ENCODE results near the gene BTNL8. TPM values are rescaled to one million over a fixed set of nuclear protein-coding genes. Genes with fewer than 3 reads are reported as not detected.

BTNL8 gene
- total RNA-seq, 3 donors from 2014 or later (not counting 1 experiment from before 2014, with no cell fraction given): 0.75 TPM; not detected in 2

DNA sequence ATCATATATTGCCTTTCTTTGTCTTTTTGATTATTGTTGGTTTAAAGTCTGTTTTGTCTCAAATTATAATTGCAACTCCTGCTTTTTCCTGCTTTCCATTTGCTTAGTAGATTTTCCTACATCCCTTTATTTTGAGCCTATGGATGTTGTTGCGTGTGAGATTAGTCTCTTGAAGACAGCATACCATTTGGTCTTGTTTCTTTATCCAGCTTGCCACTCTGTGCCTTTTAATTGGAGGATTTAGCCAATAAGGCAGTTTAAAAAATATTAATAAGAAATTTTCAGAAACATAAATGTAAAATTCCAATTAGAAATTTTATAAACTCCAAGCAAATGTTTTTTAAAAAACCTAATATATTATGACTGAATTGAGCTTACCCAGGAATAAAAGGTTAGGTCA is 24.0 kb downstream of the BTNL8 start:
- Histone ChIP-seq H3K27me3 (ENCODE audit: control insufficient read depth, insufficient read depth, low read length) (peaks cover 10% of the 10 kb centered on the region), H3K9me3 (ENCODE audit: control insufficient read depth, insufficient read depth, low read length) (peaks cover 10% of the 10 kb centered on the region), H3K27ac (ENCODE audit: low read length) (no peak overlapping the region), H3K4me3 (ENCODE audit: low read length) (no peak overlapping the region), H3K36me3 (ENCODE audit: control insufficient read depth, insufficient read depth, low read length) (no peaks in the 10 kb centered on the region), H3K4me1 (ENCODE audit: control insufficient read depth, insufficient read depth, low read length) (no peaks in the 10 kb centered on the region)
- TF ChIP-seq, protein P1, sequence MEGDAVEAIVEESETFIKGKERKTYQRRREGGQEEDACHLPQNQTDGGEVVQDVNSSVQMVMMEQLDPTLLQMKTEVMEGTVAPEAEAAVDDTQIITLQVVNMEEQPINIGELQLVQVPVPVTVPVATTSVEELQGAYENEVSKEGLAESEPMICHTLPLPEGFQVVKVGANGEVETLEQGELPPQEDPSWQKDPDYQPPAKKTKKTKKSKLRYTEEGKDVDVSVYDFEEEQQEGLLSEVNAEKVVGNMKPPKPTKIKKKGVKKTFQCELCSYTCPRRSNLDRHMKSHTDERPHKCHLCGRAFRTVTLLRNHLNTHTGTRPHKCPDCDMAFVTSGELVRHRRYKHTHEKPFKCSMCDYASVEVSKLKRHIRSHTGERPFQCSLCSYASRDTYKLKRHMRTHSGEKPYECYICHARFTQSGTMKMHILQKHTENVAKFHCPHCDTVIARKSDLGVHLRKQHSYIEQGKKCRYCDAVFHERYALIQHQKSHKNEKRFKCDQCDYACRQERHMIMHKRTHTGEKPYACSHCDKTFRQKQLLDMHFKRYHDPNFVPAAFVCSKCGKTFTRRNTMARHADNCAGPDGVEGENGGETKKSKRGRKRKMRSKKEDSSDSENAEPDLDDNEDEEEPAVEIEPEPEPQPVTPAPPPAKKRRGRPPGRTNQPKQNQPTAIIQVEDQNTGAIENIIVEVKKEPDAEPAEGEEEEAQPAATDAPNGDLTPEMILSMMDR (IDR thresholded peaks at IDR 0.05): no peak
- no peak overlapping the region for H3K27ac Mint-ChIP-seq
- peaks cover 4 to 17% of the 10 kb centered on the region in 2 donors for H3K9me3 Mint-ChIP-seq
- intact Hi-C loops (cut with micrococcal nuclease): no loop called here
- no peak overlapping the region for H3K4me3 Mint-ChIP-seq
- no peaks in the 10 kb centered on the region for H3K4me1 Mint-ChIP-seq
- H3K27me3 Mint-ChIP-seq (ENCODE audit: low read depth in 2 of 2): peaks cover 30 to 52% of the 10 kb centered on the region in 2 donors
- ATAC-seq: no peak
- H3K36me3 Mint-ChIP-seq: peaks cover 8% of the 10 kb centered on the region
- no peak for DNase-seq
- WGBS (ENCODE audit: insufficient coverage): 100% methylated on average over 1 of the region's 1 CpG

DNA sequence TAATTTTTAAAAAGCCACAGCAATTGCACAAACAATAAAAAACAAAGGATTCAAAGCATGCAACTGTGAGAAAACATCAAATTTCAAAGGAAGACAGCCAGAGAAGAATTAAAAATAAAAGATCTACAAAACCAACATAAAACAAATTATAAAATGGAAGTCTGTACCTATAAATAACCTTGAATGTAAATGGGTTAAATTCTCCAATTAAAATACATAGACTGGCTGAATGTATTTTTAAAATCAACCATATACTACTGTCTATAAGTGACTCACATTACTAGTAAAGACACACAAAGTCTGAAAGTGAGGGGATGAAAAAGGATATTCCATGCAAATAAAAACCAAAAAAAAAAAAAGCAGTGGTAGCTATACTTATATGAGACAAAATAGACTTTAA is 33.7 kb downstream of the BTNL8 start:
- H3K4me1 Mint-ChIP-seq: no peaks in the 10 kb centered on the region
- H3K9me3 Mint-ChIP-seq: peaks cover 0 to under 1% of the 10 kb centered on the region in 2 donors
- peaks cover 7% of the 10 kb centered on the region for H3K36me3 Mint-ChIP-seq
- Histone ChIP-seq H3K27ac (ENCODE audit: low read length) (no peak overlapping the region), H3K36me3 (ENCODE audit: control insufficient read depth, insufficient read depth, low read length) (no peaks in the 10 kb centered on the region), H3K4me3 (ENCODE audit: low read length) (no peak overlapping the region), H3K9me3 (ENCODE audit: control insufficient read depth, insufficient read depth, low read length) (peaks cover 6% of the 10 kb centered on the region), H3K4me1 (ENCODE audit: control insufficient read depth, insufficient read depth, low read length) (no peaks in the 10 kb centered on the region), H3K27me3 (ENCODE audit: control insufficient read depth, insufficient read depth, low read length) (no peaks in the 10 kb centered on the region)
- TF ChIP-seq, protein P1 (IDR thresholded peaks at IDR 0.05): no peak
- DNase-seq: no peak
- H3K27ac Mint-ChIP-seq: no peak overlapping the region
- H3K27me3 Mint-ChIP-seq (ENCODE audit: low read depth in 2 of 2): peaks cover 19 to 25% of the 10 kb centered on the region in 2 donors
- ATAC-seq: no peak
- intact Hi-C loops (cut with micrococcal nuclease): no loop called here
- H3K4me3 Mint-ChIP-seq: no peak overlapping the region

DNA sequence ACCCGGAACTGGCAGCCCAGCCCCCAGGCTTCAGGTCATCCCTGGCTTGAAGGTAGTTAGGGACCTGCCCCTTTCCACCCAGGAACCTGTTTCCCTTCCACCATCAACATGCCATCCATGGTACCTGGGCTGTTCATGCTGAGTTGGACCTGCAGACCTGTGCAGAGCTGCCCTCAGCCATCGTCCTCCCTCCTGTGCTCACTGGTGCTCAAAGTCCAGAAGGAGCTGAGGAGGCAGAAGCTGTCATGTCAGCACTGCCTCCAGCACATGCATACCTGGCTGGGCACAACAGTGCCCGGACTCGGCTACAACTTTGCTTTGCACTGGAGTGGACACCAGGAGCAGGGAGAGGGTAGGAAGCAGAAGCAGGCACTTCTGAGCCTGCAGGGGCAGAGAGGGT is 36.2 kb downstream of the BTNL8 start:
- WGBS (ENCODE audit: insufficient coverage): 84% methylated on average over 4 of the region's 4 CpGs
- Mint-ChIP-seq H3K36me3 (peaks cover 12% of the 10 kb centered on the region), H3K4me3 (no peak overlapping the region), H3K27ac (no peak overlapping the region), H3K9me3 (peaks cover 2 to 5% of the 10 kb centered on the region in 2 donors), H3K27me3 (ENCODE audit: low read depth in 2 of 2) (peaks cover 24% of the 10 kb centered on the region in 2 donors), H3K4me1 (no peaks in the 10 kb centered on the region)
- Histone ChIP-seq H3K4me1 (ENCODE audit: control insufficient read depth, insufficient read depth, low read length) (no peaks in the 10 kb centered on the region), H3K9me3 (ENCODE audit: control insufficient read depth, insufficient read depth, low read length) (peaks cover 6% of the 10 kb centered on the region), H3K36me3 (ENCODE audit: control insufficient read depth, insufficient read depth, low read length) (no peaks in the 10 kb centered on the region), H3K4me3 (ENCODE audit: low read length) (no peak overlapping the region), H3K27ac (ENCODE audit: low read length) (no peak overlapping the region), H3K27me3 (ENCODE audit: control insufficient read depth, insufficient read depth, low read length) (no peaks in the 10 kb centered on the region)
- DNase-seq (no peak), ATAC-seq (no peak)
- TF ChIP-seq, protein P1 (IDR thresholded peaks at IDR 0.05): no peak
- intact Hi-C loops (cut with micrococcal nuclease): no loop called here

DNA sequence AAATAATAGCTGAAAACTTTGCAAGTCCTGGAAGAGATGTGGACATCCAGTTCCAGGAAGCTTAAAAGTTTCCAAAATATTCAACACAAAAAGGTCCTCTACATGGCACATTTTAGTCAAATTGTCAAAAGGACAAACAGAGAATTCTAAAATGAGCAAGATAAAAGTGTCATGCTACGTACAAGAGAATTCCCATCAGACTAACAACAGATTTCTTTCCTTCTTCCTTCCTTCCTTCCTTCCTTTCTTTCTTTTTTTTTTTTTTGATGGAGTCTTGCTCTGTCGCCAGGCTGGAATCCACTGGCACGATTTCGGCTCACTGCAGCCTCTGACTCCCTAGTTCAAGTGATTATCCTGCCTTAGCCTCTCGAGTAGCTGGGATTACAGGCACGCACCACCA is 39.3 kb downstream of the BTNL8 start:
- 79% methylated on average over 5 of the region's 6 CpGs for WGBS (ENCODE audit: insufficient coverage)
- Histone ChIP-seq H3K27me3 (ENCODE audit: control insufficient read depth, insufficient read depth, low read length) (no peaks in the 10 kb centered on the region), H3K4me3 (ENCODE audit: low read length) (no peak overlapping the region), H3K4me1 (ENCODE audit: control insufficient read depth, insufficient read depth, low read length) (no peaks in the 10 kb centered on the region), H3K27ac (ENCODE audit: low read length) (no peak overlapping the region), H3K36me3 (ENCODE audit: control insufficient read depth, insufficient read depth, low read length) (no peaks in the 10 kb centered on the region), H3K9me3 (ENCODE audit: control insufficient read depth, insufficient read depth, low read length) (peaks cover 6% of the 10 kb centered on the region)
- DNase-seq (no peak), ATAC-seq (no peak)
- intact Hi-C loops (cut with micrococcal nuclease): no loop called here
- peaks cover 12% of the 10 kb centered on the region for H3K36me3 Mint-ChIP-seq
- H3K9me3 Mint-ChIP-seq: peaks cover 2 to 5% of the 10 kb centered on the region in 2 donors
- H3K4me3 Mint-ChIP-seq: no peak overlapping the region
- TF ChIP-seq, protein P1 (IDR thresholded peaks at IDR 0.05): no peak
- H3K27me3 Mint-ChIP-seq (ENCODE audit: low read depth in 2 of 2): peaks cover 41 to 55% of the 10 kb centered on the region in 2 donors
- H3K27ac Mint-ChIP-seq: no peak overlapping the region
- no peaks in the 10 kb centered on the region for H3K4me1 Mint-ChIP-seq
